NCI-H2196 treated with DMSO at 0.1 percent for 48 hours (cell line): Measurements from ENCODE around the gene PPP1R3F.

Experiments used
- DNase-seq: peaks from one replicate; lab custom pipeline; 2025; ENCODE audit not compliant: unreplicated experiment; lab: John Stamatoyannopoulos, UW

PPP1R3F gene, protein sequence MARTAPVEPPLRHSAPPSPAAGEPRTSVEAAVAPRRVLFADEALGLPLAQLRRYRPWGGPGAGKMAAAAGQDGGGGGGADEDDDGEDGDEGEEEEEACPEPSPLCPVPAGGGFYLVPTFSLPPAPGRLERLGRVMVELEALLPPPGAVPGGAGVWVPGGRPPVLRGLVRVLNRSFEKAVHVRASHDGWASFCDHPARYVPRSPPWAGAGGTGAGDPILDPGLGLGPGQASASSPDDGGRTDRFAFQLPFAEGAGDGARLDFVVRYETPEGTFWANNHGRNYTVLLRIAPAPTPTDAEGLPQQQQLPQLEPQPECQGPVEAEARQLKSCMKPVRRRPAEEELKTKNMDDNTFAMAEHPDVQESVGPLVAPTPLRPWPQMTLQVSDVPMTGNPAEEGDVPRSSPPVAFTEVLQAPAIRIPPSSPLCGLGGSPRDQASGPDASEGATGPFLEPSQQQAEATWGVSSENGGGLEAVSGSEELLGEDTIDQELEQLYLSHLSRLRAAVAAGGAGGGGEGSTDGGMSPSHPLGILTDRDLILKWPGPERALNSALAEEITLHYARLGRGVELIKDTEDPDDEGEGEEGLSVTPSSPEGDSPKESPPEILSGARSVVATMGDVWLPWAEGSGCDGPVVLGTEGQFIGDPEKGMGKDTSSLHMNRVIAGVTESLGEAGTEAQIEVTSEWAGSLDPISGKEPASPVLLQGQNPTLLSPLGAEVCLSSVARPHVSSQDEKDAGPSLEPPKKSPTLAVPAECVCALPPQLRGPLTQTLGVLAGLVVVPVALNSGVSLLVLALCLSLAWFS

DNA sequence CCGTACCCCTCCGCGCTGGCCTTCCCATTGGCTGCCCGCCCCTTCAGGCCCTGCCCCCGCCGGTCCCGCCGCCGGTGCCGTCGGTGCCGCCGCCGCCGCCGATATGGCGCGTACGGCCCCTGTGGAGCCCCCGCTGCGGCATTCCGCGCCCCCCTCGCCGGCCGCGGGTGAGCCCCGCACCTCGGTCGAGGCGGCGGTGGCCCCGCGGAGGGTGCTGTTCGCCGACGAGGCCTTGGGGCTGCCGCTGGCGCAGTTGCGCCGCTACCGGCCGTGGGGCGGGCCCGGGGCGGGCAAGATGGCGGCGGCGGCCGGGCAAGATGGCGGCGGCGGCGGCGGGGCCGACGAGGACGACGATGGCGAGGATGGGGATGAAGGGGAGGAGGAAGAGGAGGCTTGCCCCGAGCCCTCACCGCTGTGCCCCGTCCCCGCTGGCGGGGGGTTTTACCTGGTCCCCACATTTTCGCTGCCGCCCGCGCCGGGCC is at the start of gene PPP1R3F:
Gene PPP1R3F, plus strand, starts transcription at position 27 of the 482 bp plus-strand sequence. Its CDS starts 77 bp downstream, at position 104.
- DNase-seq = no peak

DNA sequence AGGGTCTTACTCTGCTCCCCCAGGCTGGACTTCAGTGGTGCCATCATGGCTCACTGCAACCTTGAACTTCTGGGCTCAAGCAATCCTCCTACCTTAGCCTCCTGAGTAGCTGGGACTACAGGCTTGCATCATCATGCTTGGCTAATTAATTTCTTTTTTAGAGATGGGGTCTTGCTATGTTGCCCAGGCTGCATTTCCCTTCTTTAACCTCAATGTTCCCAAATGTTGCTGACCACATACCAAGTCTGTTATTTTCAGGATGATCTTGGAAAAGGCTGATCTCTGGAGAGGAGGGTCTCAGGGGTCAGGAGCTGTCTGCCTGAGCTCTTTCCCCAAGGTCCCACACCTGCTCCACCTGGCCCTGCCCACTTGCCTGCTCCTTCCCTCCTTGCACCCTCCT is 49.5 kb upstream of the PPP1R3F start:
- no peak for DNase-seq

DNA sequence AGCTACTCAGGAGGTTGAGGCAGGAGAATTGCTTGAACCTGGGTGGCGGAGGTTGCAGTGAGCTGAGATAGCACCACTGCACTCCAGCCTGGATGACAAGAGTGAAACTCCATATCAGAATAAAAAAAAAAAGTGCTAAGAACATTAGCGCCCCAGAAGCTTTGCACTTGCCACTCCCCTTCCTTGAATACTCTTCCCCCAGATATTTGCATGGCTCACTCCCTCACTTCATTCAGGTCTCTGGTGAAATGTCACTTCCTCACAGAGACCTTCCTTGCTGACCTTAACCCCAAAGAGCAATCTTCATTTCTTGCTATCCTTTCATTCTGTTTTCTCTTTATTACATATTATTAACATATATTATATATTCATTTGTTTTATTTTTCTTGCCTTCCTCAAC is 47.7 kb upstream of the PPP1R3F start:
- DNase-seq = no peak

DNA sequence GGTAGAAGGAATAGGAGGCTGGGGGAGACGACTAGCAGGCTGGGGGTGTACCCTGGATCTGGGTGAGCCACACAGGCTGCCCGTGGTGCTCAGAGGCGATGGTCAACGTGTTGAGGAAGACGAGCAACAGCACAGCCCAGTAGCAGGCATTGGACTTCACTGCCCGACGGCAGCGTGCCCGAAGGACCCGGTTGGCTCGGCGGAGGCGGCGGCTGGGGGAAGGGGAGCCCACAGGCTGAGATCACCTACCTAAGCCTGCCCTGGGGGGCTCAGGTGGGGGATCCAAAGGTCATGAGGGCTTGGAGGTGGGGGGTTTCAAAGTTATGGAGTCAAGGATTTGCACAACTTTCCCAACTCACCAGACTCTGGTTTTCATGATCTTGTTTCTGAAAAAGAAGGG is 43.7 kb upstream of the PPP1R3F start:
- DNase-seq = no peak

DNA sequence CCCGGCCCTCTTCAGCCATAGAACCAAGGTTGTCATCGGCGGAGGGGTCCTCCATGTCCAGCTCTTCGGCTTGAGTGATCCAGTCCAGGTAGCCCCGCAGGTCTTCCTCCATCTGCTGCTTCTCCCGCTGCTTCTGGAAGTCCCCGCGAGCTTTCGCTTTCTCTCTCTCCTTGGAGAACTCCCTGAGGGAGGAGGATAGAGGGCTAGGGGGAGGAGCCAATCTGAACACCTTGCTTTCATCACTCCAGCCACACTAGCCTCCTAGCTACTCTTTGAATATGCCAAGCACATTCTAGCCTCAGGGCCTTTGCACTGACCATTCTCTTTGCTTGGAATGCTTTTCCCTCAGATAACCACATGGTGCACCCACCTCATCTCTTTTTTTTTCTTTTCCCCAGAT is 42.6 kb upstream of the PPP1R3F start:
- DNase-seq = no peak

DNA sequence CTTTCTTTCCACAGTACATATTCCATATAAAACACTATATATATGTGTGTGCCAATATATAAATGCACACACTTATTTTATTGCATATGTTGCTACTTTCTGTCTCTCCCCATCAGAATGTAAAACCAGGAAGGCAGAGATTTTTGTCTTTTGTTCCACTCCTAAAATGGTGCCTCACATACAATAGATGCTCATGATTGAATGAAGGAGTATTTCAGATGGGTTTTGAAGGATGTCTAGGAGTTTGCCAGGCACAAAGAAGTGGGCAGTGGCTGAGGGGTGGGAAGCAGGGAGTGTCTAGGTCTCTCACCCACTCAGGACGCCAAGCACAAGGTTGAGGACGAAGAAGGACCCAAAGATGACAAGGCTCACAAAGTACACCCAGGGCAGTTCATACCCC is 41.9 kb upstream of the PPP1R3F start:
- no peak for DNase-seq

DNA sequence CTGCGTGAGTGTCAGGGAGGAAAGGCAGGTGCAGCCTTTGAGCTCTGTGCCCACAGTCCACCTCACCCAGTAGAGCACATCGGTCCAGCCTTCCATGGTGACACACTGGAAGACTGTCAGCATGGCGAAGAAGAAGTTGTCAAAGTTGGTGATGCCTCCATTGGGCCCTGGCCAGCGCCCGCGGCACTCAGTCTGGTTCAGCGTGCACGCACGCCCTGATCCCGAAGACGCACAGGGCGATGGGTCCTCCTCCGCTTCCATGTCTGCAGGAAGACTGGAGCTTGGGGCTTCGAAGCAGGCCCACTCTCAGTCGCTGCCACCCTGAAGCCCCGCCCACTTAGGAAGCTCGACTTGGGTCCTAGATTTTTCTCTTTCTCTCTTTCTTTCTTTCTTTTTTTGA is 41.4 kb upstream of the PPP1R3F start:
- no peak for DNase-seq

DNA sequence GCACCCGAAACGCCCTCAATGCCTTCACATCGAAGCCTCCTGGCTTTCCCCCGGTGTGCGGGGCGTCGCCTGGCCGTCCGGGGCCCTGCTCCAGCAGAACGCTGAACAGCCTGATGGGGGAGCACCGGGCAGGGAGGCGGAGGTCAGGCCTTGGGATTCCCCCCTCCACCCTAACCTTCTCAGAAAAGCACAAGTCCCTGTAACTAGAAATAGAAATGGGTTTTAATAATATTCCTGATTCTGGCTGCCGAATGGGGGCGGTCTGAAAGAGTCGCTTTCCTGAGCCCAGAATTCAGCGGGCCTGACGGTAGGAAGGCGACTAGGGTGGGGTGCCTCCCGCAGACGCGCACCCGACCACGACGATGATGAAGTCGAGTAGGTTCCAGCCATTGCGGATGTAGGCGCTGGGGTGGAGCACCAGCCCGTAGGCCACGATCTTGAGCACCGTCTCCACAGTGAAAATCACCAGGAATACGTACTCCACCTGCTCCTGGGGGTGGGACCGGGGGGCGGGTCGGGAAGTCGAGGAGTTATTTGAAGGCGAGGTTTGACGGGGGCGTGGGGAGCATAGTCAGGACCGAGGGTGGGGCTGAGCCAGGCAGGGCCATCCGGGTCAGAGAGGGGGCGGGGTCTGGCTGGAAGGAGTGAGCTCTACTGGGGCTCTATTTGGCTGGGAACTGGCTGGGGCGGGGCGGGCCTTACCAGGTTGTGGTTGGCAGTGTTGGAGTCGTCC is 38.9 kb upstream of the PPP1R3F start:
- peak; percentile 59 for DNase-seq

DNA sequence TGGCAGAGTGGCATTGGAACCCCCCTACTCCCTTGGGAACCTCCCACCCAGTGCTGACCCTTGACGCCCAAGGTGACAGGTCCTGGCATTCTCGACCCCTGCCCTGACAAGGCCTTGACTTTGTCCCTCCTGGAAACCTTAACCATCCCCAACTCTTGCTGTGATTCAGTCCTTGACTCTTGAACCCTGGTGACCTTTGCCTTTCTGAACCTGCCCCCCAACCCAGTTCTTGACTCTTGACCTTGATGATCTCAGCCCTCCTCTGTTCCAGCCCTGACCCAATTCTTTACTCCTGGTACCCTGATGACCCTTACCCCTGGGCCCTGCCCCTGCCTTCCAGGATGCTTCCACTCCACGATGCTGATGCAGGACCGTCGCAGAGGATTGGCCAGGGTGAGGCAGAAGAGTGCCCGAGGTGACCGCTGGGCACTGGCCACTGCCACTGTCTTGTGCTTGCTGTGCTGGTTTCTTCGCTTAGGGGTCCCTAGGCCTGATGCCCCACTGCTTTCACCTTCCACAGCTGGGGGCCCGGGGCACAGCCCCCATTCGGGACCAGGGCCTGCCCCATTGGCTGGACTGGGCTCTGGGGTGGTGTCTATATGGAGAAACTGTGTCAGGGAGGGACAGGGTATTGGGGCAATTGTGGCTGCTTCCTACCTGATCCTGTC is 38.1 kb upstream of the PPP1R3F start:
- no peak for DNase-seq

DNA sequence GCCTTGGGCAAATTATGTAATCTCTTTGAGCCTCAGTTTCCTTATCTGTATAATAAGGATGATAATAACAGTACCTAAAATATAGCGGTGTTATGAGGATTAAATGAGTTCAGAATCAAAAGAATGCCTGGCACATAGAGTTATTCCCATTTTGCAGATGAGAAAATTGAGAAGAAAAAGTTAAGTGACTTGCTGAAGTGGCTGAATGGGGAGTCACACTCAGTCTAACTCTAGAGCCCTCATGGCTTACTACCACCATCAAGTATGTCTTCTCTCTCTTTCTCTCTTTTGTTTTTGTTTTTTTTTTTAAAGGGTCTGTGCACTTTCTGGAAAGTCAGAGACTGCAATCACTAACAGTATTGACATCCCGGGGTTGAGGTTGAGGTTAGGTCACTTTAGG is 37.1 kb upstream of the PPP1R3F start:
- no peak for DNase-seq

DNA sequence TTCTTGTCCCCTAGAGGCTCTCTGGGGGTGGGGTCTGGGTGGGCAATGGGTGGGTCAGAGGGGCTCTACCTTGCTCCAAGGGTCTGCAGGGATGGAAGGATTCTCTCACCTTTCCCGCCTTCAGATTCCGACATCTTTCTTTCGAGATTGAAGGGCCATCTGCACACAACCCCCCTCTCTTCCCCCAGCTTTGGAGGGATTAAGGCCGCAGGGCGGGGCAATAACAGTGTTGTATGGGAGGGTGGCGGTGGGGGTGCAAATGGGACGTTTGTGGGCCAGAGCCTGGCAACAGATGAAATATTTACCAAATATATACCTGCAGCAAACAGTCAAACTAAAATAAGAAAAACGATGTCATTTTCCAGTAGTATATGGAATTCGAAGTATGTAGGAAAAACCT is 36.4 kb upstream of the PPP1R3F start, which contains the start of gene CACNA1F:
Gene CACNA1F, minus strand, starts transcription at position 165 of the 400 bp plus-strand sequence. Its CDS starts 31 bp downstream, at position 134.
- DNase-seq = no peak

DNA sequence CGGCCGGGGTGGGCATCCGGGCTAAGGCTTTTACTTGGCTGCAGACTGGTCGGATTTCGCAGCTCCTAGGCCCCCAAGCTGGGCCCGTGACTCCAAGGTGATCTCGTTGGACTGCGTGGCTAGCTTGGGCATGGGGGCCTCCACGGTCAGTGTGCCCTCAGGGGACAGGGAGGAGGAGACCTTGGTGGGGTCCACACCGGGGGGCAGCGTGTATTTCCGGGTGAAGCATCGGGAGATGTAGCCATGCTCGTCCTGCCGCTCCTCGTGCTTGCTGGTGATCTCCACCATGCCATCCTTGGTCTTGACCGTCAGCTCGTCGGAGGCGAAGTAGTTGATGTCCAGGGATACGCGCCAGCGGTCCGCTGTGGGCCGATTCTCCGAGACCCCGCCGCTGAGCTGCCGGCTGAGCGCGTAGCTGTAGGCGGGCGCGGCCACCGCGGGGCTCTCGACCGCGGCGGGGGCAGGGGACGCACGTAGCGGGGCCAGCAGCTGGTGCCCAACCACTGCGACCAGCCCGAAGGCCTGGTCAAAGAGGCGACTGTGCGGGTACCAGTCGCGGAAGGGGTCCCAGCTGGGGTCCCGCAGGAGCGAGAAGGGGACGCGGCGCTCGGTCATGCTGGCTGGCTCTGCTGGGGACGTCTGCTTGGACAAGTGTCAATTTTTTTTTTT is 35.6 kb upstream of the PPP1R3F start:
- DNase-seq = no peak

DNA sequence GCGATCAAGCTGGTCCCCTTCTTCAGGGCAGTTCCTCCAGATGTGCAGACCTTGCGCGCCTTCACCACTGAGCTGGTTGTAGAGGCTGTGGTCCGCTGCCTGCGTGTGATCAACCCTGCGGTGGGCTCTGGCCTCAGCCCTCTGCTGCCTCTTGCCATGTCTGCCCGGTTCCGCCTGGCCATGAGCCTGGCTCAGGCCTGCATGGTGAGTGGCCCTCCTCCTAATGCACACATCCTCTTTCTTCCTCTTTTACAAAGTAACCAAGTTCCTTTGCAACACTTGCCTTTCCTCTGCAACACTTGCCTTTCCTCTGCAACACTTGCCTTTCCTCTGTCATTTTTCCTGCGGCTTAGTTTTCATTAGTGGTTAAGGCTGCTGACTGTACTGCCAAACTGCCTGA is 32.5 kb upstream of the PPP1R3F start:
- no peak for DNase-seq

DNA sequence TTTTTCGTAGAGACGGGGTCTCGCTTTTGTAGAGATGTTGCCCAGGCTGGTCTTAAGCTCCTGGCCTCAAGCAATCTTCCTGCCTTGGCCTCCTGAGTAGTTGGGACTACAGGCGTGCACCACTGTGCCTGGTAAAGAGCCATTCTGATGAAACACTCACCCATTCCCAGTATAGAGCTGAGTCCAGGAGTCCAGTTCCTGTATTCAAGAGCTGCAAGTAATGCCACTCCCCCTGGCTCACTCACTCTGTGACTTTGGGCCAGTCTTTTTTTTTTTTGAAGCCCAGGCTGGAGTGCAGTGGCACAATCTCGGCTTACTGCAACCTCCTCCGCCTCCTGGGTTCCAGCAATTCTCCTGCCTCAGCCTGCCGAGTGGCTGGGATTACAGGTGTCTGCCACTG is 30.9 kb upstream of the PPP1R3F start:
- DNase-seq = no peak

DNA sequence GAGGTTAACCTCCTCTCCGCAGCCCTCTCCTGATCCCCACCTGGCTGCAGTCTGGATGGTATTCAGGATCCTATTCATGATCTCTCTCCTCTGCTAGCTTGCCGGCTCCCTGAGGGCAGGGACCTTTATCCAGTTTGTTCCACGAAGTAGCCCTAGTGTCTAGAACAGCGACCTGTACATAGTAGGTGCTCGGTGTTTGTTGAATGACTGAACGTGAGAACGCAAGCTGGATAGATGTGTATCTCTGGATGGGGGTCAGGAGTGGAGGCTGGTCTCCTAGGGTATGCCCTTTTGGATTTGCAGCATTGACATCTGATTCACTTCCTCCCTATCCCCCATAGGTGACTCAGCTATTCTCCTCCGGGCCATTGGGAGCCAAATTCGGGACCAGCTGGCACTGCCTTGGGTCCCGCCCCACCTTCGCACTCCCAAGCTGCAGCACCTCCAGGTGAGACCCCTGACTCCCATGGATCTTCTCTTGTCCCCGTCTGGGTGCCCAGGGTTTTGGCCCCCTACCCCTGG is 27.0 kb upstream of the PPP1R3F start:
- DNase-seq = no peak

DNA sequence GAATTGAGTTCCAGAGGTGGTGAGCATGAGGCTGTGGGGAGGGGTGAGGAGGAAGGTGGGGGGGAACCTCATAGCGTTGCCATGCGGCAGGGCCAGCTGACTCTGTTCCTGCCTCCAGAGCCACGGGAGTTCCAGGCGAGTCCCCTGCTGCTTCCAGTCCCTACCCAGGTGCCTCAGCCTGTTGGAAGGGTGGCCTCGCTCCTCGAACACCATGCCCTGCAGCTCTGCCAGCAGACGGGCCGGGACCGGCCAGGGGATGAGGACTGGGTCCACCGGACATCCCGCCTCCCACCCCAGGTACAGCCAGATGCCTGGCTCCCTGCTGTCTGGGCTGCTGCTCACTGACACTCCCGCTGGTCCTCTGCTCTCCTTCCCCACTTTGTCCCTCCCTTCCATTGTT is 26.4 kb upstream of the PPP1R3F start:
- DNase-seq = no peak

DNA sequence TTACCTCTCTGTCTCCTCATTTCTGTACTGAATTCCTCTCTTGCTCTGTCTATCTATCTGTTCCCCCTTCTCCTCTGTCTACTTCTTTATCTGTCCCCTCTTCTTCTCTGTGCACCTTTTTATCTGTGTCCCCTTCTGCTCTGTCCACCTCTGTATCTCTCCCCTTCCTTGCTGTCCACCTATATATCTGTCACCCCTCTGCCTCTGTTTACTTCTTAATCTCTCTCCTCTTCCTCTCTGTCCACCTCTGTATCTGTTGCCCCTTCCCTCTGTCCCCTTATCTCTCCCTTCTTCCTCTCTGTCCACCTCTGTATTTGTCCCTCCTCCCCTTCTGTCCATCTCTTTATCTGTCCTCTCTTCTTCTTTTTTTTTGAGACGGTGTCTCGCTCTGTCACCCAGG is 25.4 kb upstream of the PPP1R3F start:
- DNase-seq = no peak

DNA sequence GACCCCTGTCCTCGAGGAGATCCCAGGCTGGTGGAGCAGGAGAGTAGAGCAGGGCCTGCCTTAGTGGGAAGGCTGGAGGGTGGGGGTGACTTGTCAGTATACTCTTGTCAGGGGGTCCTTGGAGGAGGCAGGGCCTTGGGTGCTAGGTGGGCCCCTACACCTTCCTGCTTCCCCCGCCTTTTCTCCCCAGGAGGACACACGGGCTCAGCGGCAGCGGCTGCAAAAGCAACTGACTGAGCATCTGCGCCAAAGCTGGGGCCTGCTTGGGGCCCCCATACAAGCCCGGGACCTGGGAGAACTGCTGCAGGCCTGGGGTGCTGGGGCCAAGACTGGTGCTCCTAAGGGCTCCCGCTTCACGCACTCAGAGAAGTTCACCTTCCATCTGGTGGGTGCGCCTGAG is 23.1 kb upstream of the PPP1R3F start:
- DNase-seq = no peak

DNA sequence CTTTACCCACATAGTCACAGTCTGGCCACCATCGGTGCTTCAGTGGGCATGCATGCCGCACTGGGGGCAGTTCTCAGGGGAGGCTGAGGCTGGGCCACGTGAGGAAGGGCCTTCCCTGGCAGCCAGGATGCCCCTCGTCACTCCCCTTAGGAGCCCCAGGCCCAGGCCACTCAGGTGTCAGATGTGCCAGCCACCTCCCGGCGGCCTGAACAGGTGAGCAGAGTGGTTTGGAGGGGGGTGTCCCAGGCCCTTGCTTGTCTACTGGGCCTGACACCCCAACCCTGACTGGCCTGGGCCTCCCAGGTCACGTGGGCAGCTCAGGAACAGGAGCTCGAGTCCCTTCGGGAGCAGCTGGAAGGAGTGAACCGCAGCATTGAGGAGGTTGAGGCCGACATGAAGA is 22.2 kb upstream of the PPP1R3F start:
- no peak for DNase-seq
